Activated CD8-positive, alpha-beta memory T cell treated with anti-CD3 and anti-CD28 coated beads, Interleukin-2, amount 50 U/mL, for 1 hour (primary cell): ENCODE measurements around the gene WDR59.
"Not testable (repeated sequence)": the region's sequence is repeated elsewhere in the genome, so short reads cannot be mapped to it uniquely, and the experiment has no call there.

Source experiments
- DNase-seq: peaks from one replicate; pipeline ENCODE4 v3.0.0-alpha.2; 2020; ENCODE audit errors: extremely low read depth

The WDR59 gene

GRCh38 chr16:74865922-74866598 is 118.9 kb downstream of the WDR59 start:
- no peak for DNase-seq

GRCh38 chr16:74862743-74863244 is 122.1 kb downstream of the WDR59 start:
- no peak for DNase-seq

GRCh38 chr16:74852500-74852875 is 132.4 kb downstream of the WDR59 start:
- DNase-seq = no peak

- no peak for DNase-seq
These were observed 134.9 kb downstream of the WDR59 start for GRCh38 chr16:74850027-74850426.

- DNase-seq = no peak
These were observed 137.7 kb downstream of the WDR59 start for GRCh38 chr16:74847202-74847601.

- DNase-seq = no peak
These were observed 138.2 kb downstream of the WDR59 start for GRCh38 chr16:74846714-74847113.

GRCh38 chr16:74844041-74844980 is 140.6 kb downstream of the WDR59 start:
- no peak for DNase-seq

GRCh38 chr16:74843381-74844035 is 141.4 kb downstream of the WDR59 start:
- DNase-seq = not testable (repeated sequence)

- DNase-seq = no peak
These were observed 142.5 kb downstream of the WDR59 start for GRCh38 chr16:74842413-74842812.

- DNase-seq = no peak
These were observed 143.0 kb downstream of the WDR59 start for GRCh38 chr16:74841904-74842303.

GRCh38 chr16:74841469-74841868 is 143.5 kb downstream of the WDR59 start:
- no peak for DNase-seq

- DNase-seq = no peak
These were observed 147.9 kb downstream of the WDR59 start for GRCh38 chr16:74837056-74837455.

GRCh38 chr16:74836111-74836671 is 148.7 kb downstream of the WDR59 start:
- DNase-seq = no peak

- DNase-seq = no peak
These were observed 152.7 kb downstream of the WDR59 start for GRCh38 chr16:74832228-74832627.

GRCh38 chr16:74831467-74831866 is 153.5 kb downstream of the WDR59 start:
- no peak for DNase-seq

GRCh38 chr16:74830648-74831047 is 154.3 kb downstream of the WDR59 start:
- no peak for DNase-seq

GRCh38 chr16:74829637-74830036 is 155.3 kb downstream of the WDR59 start:
- DNase-seq = no peak

GRCh38 chr16:74825941-74826340 is 159.0 kb downstream of the WDR59 start:
- no peak for DNase-seq

- DNase-seq = no peak
These were observed 159.9 kb downstream of the WDR59 start for GRCh38 chr16:74825016-74825415.
